HL-60 (cell line): ENCODE measurements around the gene SGO2.

Source experiments
- DNase-seq, 2 experiments: peaks; one replicate each; pipeline ENCODE4 v3.0.0-alpha.2; 2010 to 2020; ENCODE audit warnings: low read depth in 1 of 2, low spot score in 1 of 2
- H3K27ac ChIP-seq: fragments of 250-450 bp; sonication (Bioruptor Pico); replicated peaks from 2 replicates; pipeline ENCODE4 v1.5.1; 2020; ENCODE audit warnings: mild to moderate bottlenecking, moderate library complexity
- H3K27me3 ChIP-seq: fragments of 250-450 bp; sonication (Bioruptor Pico); 2 replicates; pipeline ENCODE4 v1.5.1; 2021; ENCODE audit warnings: mild to moderate bottlenecking, moderate library complexity; ENCODE audit not compliant: insufficient read depth, poor library complexity, severe bottlenecking
- H3K4me3 ChIP-seq: replicated peaks from 2 replicates; pipeline ENCODE4 v1.5.1; 2011; ENCODE audit warnings: mild to moderate bottlenecking, control low read depth, low read length; ENCODE audit not compliant: insufficient read depth
- GABPA ChIP-seq: IDR thresholded peaks from 2 replicates; pipeline ENCODE4 v1.6.1; 2012; ENCODE audit warnings: low read depth
- POLR2AphosphoS5 ChIP-seq: IDR thresholded peaks from 2 replicates; pipeline ENCODE4 v1.6.1; 2012; ENCODE audit warnings: low read depth
- SPI1 ChIP-seq: IDR thresholded peaks from 2 replicates; pipeline ENCODE4 v1.6.1; 2012; ENCODE audit warnings: low read depth, mild to moderate bottlenecking, borderline replicate concordance
- TF ChIP-seq, protein P1 (sequence below): IDR thresholded peaks from 2 replicates; pipeline ENCODE4 v1.6.1; 2012; ENCODE audit warnings: low read depth; ENCODE audit not compliant: insufficient replicate concordance
- TF ChIP-seq, protein P2 (sequence below): IDR thresholded peaks from one replicate; pipeline ENCODE4 v1.5.1; 2011; ENCODE audit warnings: low read length, control low read depth, inconsistent platforms; ENCODE audit not compliant: insufficient read depth

SGO2 gene

DNA sequence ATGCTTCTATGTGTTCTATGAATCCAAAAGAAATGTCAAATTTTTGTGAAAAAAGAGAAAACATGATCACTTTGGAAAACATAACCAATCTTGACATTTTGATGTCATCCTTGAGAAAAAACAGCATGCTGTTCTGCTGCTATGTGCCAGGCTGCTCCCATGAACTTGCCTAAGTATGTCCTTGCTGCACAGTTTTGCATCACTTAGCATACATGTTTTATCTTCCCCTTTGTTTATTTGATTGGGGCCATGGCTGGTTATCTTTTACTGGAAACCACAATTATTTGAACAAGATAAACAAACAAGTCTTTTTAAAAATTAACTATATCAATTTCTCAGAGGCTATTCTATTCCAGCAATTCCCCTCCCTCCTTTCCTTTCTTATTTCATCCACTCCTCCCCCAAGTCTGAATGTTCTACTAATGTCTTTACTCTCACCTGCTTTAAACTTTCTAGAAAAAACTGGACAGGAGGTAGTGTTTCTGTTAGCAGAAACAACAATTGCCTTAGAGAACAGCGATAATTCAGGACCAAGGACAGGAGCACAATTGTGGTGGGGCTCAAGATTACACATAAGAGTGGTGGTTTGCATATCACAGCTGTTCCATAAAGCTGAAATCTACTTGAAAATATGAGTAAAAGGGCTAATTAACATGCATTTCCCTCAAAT lies 66.5 kb downstream of the SGO2 start:
- no peak overlapping the region for H3K27ac ChIP-seq

DNA sequence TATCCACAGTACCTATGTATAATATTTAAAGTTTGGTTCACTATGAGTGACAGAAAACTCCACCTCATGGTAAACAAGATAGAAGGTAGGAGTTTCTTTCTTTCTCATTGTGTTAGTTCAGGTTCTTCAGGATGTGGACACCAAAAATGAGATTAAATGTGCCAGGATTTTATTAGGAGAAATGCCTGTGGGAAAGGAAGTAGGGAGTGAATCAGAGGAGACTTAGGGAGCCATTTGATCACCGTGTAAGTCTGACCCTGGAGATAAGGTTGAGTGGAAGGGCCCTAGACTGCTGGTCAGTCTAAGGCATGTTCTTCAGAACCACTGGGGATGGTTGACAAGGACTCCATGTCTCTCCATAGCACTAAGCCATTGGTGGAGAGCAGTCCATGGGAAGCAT lies 67.9 kb downstream of the SGO2 start:
- Histone ChIP-seq H3K27ac (no peak overlapping the region), H3K4me3 (no peak overlapping the region), H3K27me3 (no peaks in the 10 kb centered on the region)
- no peak for DNase-seq
- TF ChIP-seq GABPA, result no peak
- TF ChIP-seq, protein P1, sequence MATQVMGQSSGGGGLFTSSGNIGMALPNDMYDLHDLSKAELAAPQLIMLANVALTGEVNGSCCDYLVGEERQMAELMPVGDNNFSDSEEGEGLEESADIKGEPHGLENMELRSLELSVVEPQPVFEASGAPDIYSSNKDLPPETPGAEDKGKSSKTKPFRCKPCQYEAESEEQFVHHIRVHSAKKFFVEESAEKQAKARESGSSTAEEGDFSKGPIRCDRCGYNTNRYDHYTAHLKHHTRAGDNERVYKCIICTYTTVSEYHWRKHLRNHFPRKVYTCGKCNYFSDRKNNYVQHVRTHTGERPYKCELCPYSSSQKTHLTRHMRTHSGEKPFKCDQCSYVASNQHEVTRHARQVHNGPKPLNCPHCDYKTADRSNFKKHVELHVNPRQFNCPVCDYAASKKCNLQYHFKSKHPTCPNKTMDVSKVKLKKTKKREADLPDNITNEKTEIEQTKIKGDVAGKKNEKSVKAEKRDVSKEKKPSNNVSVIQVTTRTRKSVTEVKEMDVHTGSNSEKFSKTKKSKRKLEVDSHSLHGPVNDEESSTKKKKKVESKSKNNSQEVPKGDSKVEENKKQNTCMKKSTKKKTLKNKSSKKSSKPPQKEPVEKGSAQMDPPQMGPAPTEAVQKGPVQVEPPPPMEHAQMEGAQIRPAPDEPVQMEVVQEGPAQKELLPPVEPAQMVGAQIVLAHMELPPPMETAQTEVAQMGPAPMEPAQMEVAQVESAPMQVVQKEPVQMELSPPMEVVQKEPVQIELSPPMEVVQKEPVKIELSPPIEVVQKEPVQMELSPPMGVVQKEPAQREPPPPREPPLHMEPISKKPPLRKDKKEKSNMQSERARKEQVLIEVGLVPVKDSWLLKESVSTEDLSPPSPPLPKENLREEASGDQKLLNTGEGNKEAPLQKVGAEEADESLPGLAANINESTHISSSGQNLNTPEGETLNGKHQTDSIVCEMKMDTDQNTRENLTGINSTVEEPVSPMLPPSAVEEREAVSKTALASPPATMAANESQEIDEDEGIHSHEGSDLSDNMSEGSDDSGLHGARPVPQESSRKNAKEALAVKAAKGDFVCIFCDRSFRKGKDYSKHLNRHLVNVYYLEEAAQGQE, result no peak
- TF ChIP-seq, protein P2, sequence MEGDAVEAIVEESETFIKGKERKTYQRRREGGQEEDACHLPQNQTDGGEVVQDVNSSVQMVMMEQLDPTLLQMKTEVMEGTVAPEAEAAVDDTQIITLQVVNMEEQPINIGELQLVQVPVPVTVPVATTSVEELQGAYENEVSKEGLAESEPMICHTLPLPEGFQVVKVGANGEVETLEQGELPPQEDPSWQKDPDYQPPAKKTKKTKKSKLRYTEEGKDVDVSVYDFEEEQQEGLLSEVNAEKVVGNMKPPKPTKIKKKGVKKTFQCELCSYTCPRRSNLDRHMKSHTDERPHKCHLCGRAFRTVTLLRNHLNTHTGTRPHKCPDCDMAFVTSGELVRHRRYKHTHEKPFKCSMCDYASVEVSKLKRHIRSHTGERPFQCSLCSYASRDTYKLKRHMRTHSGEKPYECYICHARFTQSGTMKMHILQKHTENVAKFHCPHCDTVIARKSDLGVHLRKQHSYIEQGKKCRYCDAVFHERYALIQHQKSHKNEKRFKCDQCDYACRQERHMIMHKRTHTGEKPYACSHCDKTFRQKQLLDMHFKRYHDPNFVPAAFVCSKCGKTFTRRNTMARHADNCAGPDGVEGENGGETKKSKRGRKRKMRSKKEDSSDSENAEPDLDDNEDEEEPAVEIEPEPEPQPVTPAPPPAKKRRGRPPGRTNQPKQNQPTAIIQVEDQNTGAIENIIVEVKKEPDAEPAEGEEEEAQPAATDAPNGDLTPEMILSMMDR, result no peak
- TF ChIP-seq POLR2AphosphoS5, result no peak
- TF ChIP-seq SPI1, result no peak

More for the DNA sequence above, 66.5 kb downstream of the SGO2 start:
- Histone ChIP-seq H3K4me3 (no peak overlapping the region), H3K27me3 (no peaks in the 10 kb centered on the region)
- TF ChIP-seq, protein P1, result peak; percentile 96
- no peak for TF ChIP-seq SPI1
- no peak for DNase-seq

DNA sequence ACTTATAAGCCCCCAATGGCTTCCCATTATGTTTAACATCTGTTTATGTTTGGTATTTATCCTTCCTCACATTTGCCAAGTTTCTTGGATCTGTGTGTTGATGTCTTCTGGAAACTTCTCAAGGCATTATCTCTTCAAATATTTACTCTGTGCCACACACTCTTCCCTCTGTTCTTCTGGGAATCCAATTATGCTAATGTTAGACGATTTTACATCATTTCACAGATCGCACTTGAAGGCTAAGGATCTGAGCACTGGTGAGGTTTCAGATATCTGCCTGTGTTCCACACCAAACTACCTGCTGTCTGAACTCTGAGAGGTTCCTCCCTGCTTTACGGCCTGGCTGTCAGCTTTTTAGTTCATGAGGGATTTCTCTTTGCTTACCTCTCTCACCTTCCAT lies 69.9 kb downstream of the SGO2 start:
- H3K27ac ChIP-seq, result no peak overlapping the region
- no peak for DNase-seq
- H3K27me3 ChIP-seq, result no peaks in the 10 kb centered on the region
- no peak overlapping the region for H3K4me3 ChIP-seq
- TF ChIP-seq GABPA (no peak), SPI1 (no peak), POLR2AphosphoS5 (no peak)
- TF ChIP-seq, protein P2, result no peak
- TF ChIP-seq, protein P1, result no peak
